K562 (cell line): ENCODE data around the gene SNRPA. TPM values are rescaled to one million over a fixed set of nuclear protein-coding genes. Genes with fewer than 3 reads are reported as not detected.

Experiments
- ERF ChIP-seq: fragments of 450-650 bp; formaldehyde crosslinking; IDR thresholded peaks from 2 replicates; pipeline ENCODE4 v1.4.0; 2020; ENCODE audit warnings: mild to moderate bottlenecking, mixed read lengths
- HMG20A ChIP-seq: fragments of 450-650 bp; formaldehyde crosslinking; conservative IDR thresholded peaks from 2 replicates; pipeline ENCODE4 v1.4.0; 2020; ENCODE audit warnings: mild to moderate bottlenecking, mixed read lengths
- HMGXB4 ChIP-seq: sonication (generic); formaldehyde crosslinking; IDR thresholded peaks from 2 replicates; pipeline ENCODE4 v1.8.1; 2023; ENCODE audit warnings: mild to moderate bottlenecking, missing genetic modification reagents
- PKNOX1 ChIP-seq: fragments of 450-650 bp; IDR thresholded peaks from 2 replicates; pipeline ENCODE4 v1.6.1; 2016
- TCF7 ChIP-seq: sonication (generic); IDR thresholded peaks from 2 replicates; pipeline ENCODE4 v1.6.1; 2016; ENCODE audit warnings: antibody characterized with exemption, borderline replicate concordance
- TFE3 ChIP-seq: fragments of 450-650 bp; formaldehyde crosslinking; IDR thresholded peaks from 2 replicates; pipeline ENCODE4 v1.4.0; 2020; ENCODE audit warnings: mild to moderate bottlenecking, mixed read lengths
- ZBTB40 ChIP-seq, 2 experiments: fragments of 450-650 bp in 1 of 2; sonication (generic) in 1 of 2; formaldehyde crosslinking in 1 of 2; IDR thresholded peaks; 2 replicates each; pipeline versions ENCODE4 v1.7.1 to v1.9.0; 2016 to 2022; ENCODE audit warnings: inconsistent platforms in 1 of 2, mild to moderate bottlenecking in 1 of 2, missing genetic modification reagents in 1 of 2
- ZFP36 ChIP-seq: fragments of 150-350 bp; IDR thresholded peaks from 2 replicates; pipeline ENCODE4 v1.6.1; 2018; ENCODE audit warnings: low read length, low read depth; ENCODE audit not compliant: partially characterized antibody
- ZNF586 ChIP-seq: fragments of 450-650 bp; formaldehyde crosslinking; conservative IDR thresholded peaks from 2 replicates; pipeline ENCODE4 v1.4.0; 2020; ENCODE audit warnings: mild to moderate bottlenecking, moderate library complexity
- polyA plus RNA-seq, 8 experiments: library from polyadenylated mRNA; depleted of rRNA in 4 of 8; stranded (reverse) in 5 of 8; unstranded in 3 of 8; fragments of >200 nt; fragmentation: Nextera tagmentation in 2 of 8; fragmentation: Illumina TruSeq in 1 of 8; extraction: Ambion mirVana in 2 of 8; extraction: Trizol in 1 of 8; gene quantifications; 2 replicates each; pipeline versions ENCODE4 v1.2.1 to v1.2.3, GENCODE V29; 2011 to 2014; ENCODE audit warnings: inconsistent platforms in 1 of 8, missing spikeins in 1 of 8
- total RNA-seq, 7 experiments: library from RNA; depleted of rRNA in 6 of 7; stranded (reverse); fragments of >200 nt in 6 of 7; fragmentation: Illumina TruSeq in 2 of 7; extraction: Trizol in 2 of 7; gene quantifications; 2 replicates each; pipeline versions ENCODE4 v1.2.1 to v1.2.3, GENCODE V29; 2011 to 2021; ENCODE audit warnings: low replicate concordance in 1 of 7
- TF ChIP-seq, protein P1 (sequence below): fragments of 450-650 bp; IDR thresholded peaks from 2 replicates; pipeline ENCODE4 v1.6.1; 2016; ENCODE audit warnings: low read depth, mild to moderate bottlenecking, moderate library complexity

SNRPA gene
- total and polyA plus RNA-seq, 9 of the 15 experiments (the other 6 are each of a cell fraction or from before 2014, with no cell fraction given): 16.3 to 311 (median 193) TPM

- no peak for TF ChIP-seq HMGXB4 (CRISPR knock-in tag)
- TF ChIP-seq ZFP36: peak; percentile 71
- no peak for TF ChIP-seq TCF7
- TF ChIP-seq ZBTB40 (IDR thresholded peaks at IDR 0.05): no peak
- TF ChIP-seq ZBTB40 (CRISPR knock-in tag; IDR thresholded peaks at IDR 0.05): no peak
- TF ChIP-seq ERF: no peak
- TF ChIP-seq, protein P1, sequence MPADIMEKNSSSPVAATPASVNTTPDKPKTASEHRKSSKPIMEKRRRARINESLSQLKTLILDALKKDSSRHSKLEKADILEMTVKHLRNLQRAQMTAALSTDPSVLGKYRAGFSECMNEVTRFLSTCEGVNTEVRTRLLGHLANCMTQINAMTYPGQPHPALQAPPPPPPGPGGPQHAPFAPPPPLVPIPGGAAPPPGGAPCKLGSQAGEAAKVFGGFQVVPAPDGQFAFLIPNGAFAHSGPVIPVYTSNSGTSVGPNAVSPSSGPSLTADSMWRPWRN: no peak
- no peak for TF ChIP-seq ZNF586 (CRISPR knock-in tag)
- TF ChIP-seq PKNOX1: peak; percentile 59
- no peak for TF ChIP-seq TFE3 (CRISPR knock-in tag)
- no peak for TF ChIP-seq HMG20A (CRISPR knock-in tag)
Observed at GRCh38 chr19:40739030-40739839, 11.8 kb upstream of the SNRPA start (continued).
